Muscle layer of duodenum (tissue), 2 donors: ENCODE data around the gene ZFAND3.

ENCODE experiments used
- H3K27ac ChIP-seq: one replicate; pipeline ENCODE4 v1.7.0; 2013; ENCODE audit warnings: mild to moderate bottlenecking, low read length
- H3K27me3 ChIP-seq: one replicate; pipeline ENCODE4 v1.7.0; 2013; ENCODE audit warnings: low read depth, mild to moderate bottlenecking, control low read depth, low read length
- H3K36me3 ChIP-seq, 2 donors: one replicate each; pipeline ENCODE4 v1.7.0; 2013; ENCODE audit warnings: low read length in 2 of 2, control low read depth in 1 of 2, mild to moderate bottlenecking in 1 of 2; ENCODE audit not compliant: insufficient read depth in 2 of 2, control insufficient read depth in 1 of 2
- H3K4me1 ChIP-seq, 2 donors: one replicate each; pipeline ENCODE4 v1.7.0; 2013; ENCODE audit warnings: low read length in 2 of 2, mild to moderate bottlenecking in 2 of 2, control low read depth in 1 of 2, moderate library complexity in 1 of 2; ENCODE audit not compliant: insufficient read depth in 2 of 2, control insufficient read depth in 1 of 2
- H3K4me3 ChIP-seq, 2 donors: one replicate each; pipeline ENCODE4 v1.7.0; 2013; ENCODE audit warnings: low read length in 2 of 2, low read depth in 1 of 2, mild to moderate bottlenecking in 1 of 2
- H3K9me3 ChIP-seq, 2 donors: one replicate each; pipeline ENCODE4 v1.7.0; 2013; ENCODE audit warnings: low read length in 2 of 2, control low read depth in 1 of 2, mild to moderate bottlenecking in 1 of 2; ENCODE audit not compliant: control insufficient read depth in 1 of 2
- donor health status: healthy.

The ZFAND3 gene

GRCh38 chr6:37906121-37906520 lies 86.6 kb downstream of the ZFAND3 start:
- Histone ChIP-seq H3K27me3 (no peaks in the 10 kb centered on the region), H3K9me3 (no peaks in the 10 kb centered on the region), H3K4me1 (peaks cover 7 to 34% of the 10 kb centered on the region in 2 donors), H3K27ac (no peak overlapping the region), H3K36me3 (no peaks in the 10 kb centered on the region), H3K4me3 (no peak overlapping the region)

GRCh38 chr6:37910998-37911397 lies 91.5 kb downstream of the ZFAND3 start:
- peaks cover 0 to 17% of the 10 kb centered on the region in 2 donors for H3K4me1 ChIP-seq
- no peak overlapping the region for H3K4me3 ChIP-seq
- no peaks in the 10 kb centered on the region for H3K36me3 ChIP-seq
- H3K27me3 ChIP-seq = no peaks in the 10 kb centered on the region
- no peak overlapping the region for H3K27ac ChIP-seq
- H3K9me3 ChIP-seq = no peaks in the 10 kb centered on the region

GRCh38 chr6:37913210-37913609 lies 93.7 kb downstream of the ZFAND3 start:
- Histone ChIP-seq H3K4me1 (peaks cover 0 to 13% of the 10 kb centered on the region in 2 donors), H3K27ac (no peak overlapping the region), H3K4me3 (no peak overlapping the region), H3K27me3 (no peaks in the 10 kb centered on the region), H3K36me3 (peaks cover 0 to 4% of the 10 kb centered on the region in 2 donors), H3K9me3 (no peaks in the 10 kb centered on the region)

GRCh38 chr6:37915463-37915862 lies 95.9 kb downstream of the ZFAND3 start:
- H3K27ac ChIP-seq = no peak overlapping the region
- H3K4me3 ChIP-seq = no peak overlapping the region
- no peaks in the 10 kb centered on the region for H3K9me3 ChIP-seq
- peaks cover 0 to 4% of the 10 kb centered on the region in 2 donors for H3K36me3 ChIP-seq
- no peaks in the 10 kb centered on the region for H3K27me3 ChIP-seq
- H3K4me1 ChIP-seq = peaks cover 0 to 9% of the 10 kb centered on the region in 2 donors

GRCh38 chr6:37916149-37916548 lies 96.6 kb downstream of the ZFAND3 start:
- H3K4me1 ChIP-seq = peaks cover 0 to 5% of the 10 kb centered on the region in 2 donors

GRCh38 chr6:37916675-37917074 lies 97.1 kb downstream of the ZFAND3 start:
- Histone ChIP-seq H3K36me3 (peaks cover 0 to 4% of the 10 kb centered on the region in 2 donors), H3K4me3 (no peak overlapping the region), H3K27ac (no peak overlapping the region), H3K9me3 (no peaks in the 10 kb centered on the region), H3K4me1 (peaks cover 0 to 5% of the 10 kb centered on the region in 2 donors), H3K27me3 (no peaks in the 10 kb centered on the region)

More at GRCh38 chr6:37916149-37916548, 96.6 kb downstream of the ZFAND3 start:
- Histone ChIP-seq H3K27ac (no peak overlapping the region), H3K9me3 (no peaks in the 10 kb centered on the region), H3K4me3 (no peak overlapping the region), H3K27me3 (no peaks in the 10 kb centered on the region), H3K36me3 (peaks cover 0 to 4% of the 10 kb centered on the region in 2 donors)

GRCh38 chr6:37917566-37917965 lies 98.0 kb downstream of the ZFAND3 start:
- no peak overlapping the region for H3K27ac ChIP-seq
- H3K4me1 ChIP-seq = peaks cover 0 to 5% of the 10 kb centered on the region in 2 donors
- no peaks in the 10 kb centered on the region for H3K9me3 ChIP-seq
- H3K4me3 ChIP-seq = no peak overlapping the region
- H3K36me3 ChIP-seq = peaks cover 0 to 4% of the 10 kb centered on the region in 2 donors
- no peaks in the 10 kb centered on the region for H3K27me3 ChIP-seq

- no peak overlapping the region for H3K4me3 ChIP-seq
- no peak overlapping the region for H3K27ac ChIP-seq
- no peaks in the 10 kb centered on the region for H3K9me3 ChIP-seq
- H3K4me1 ChIP-seq = peaks cover 0 to 10% of the 10 kb centered on the region in 2 donors
- peaks cover 0 to 4% of the 10 kb centered on the region in 2 donors for H3K36me3 ChIP-seq
- no peaks in the 10 kb centered on the region for H3K27me3 ChIP-seq
Observed at GRCh38 chr6:37919417-37920157, 100.1 kb downstream of the ZFAND3 start.

- no peak overlapping the region for H3K4me3 ChIP-seq
- H3K9me3 ChIP-seq = no peaks in the 10 kb centered on the region
- H3K27ac ChIP-seq = no peak overlapping the region
- no peaks in the 10 kb centered on the region for H3K27me3 ChIP-seq
- H3K36me3 ChIP-seq = peaks cover 0 to 4% of the 10 kb centered on the region in 2 donors
- H3K4me1 ChIP-seq = peaks cover 0 to 5% of the 10 kb centered on the region in 2 donors
Observed at GRCh38 chr6:37920667-37921066, 101.1 kb downstream of the ZFAND3 start.

- Histone ChIP-seq H3K4me3 (no peak overlapping the region), H3K27me3 (no peaks in the 10 kb centered on the region), H3K36me3 (no peaks in the 10 kb centered on the region), H3K27ac (no peak overlapping the region), H3K9me3 (no peaks in the 10 kb centered on the region), H3K4me1 (peaks cover 0 to 5% of the 10 kb centered on the region in 2 donors)
Observed at GRCh38 chr6:37922563-37922962, 103.0 kb downstream of the ZFAND3 start.

GRCh38 chr6:37923514-37923913 lies 104.0 kb downstream of the ZFAND3 start:
- Histone ChIP-seq H3K27ac (no peak overlapping the region), H3K36me3 (no peaks in the 10 kb centered on the region), H3K27me3 (no peaks in the 10 kb centered on the region), H3K4me3 (no peak overlapping the region), H3K9me3 (no peaks in the 10 kb centered on the region), H3K4me1 (peaks cover 0 to 5% of the 10 kb centered on the region in 2 donors)

GRCh38 chr6:37926661-37927060 lies 107.1 kb downstream of the ZFAND3 start:
- H3K27ac ChIP-seq = no peak overlapping the region
- no peaks in the 10 kb centered on the region for H3K36me3 ChIP-seq
- H3K9me3 ChIP-seq = no peaks in the 10 kb centered on the region
- peaks cover 0 to 14% of the 10 kb centered on the region in 2 donors for H3K4me1 ChIP-seq
- no peaks in the 10 kb centered on the region for H3K27me3 ChIP-seq
- no peak overlapping the region for H3K4me3 ChIP-seq
